GM12878 (cell line): ENCODE data around the gene TTYH1. TPM values are rescaled to one million over a fixed set of nuclear protein-coding genes. Genes with fewer than 3 reads are reported as not detected.

ENCODE experiments used
- CUX1 ChIP-seq: IDR thresholded peaks from 2 replicates; pipeline ENCODE4 v1.6.1; 2012; ENCODE audit warnings: improper control_type of control experiment, low read depth, low read length; ENCODE audit not compliant: insufficient replicate concordance
- ELK1 ChIP-seq: IDR thresholded peaks from 2 replicates; pipeline ENCODE4 v1.6.1; 2012; ENCODE audit warnings: low read depth, low read length, improper control_type of control experiment
- FOS ChIP-seq: IDR thresholded peaks from 3 replicates; pipeline ENCODE4 v1.6.1; 2011; ENCODE audit warnings: borderline replicate concordance; ENCODE audit not compliant: insufficient read length; ENCODE audit errors: extremely low read depth
- IRF5 ChIP-seq: fragments of 450-650 bp; IDR thresholded peaks from 2 replicates; pipeline ENCODE4 v1.6.1; 2017; ENCODE audit warnings: borderline replicate concordance
- JUNB ChIP-seq: IDR thresholded peaks from 2 replicates; pipeline ENCODE4 v1.6.1; 2016; ENCODE audit warnings: antibody characterized with exemption, mild to moderate bottlenecking
- MXI1 ChIP-seq: fragments of 150-350 bp; IDR thresholded peaks from 2 replicates; pipeline ENCODE4 v1.6.1; 2011; ENCODE audit warnings: low read depth, mild to moderate bottlenecking, inconsistent platforms, low read length, improper control_type of control experiment
- NRF1 ChIP-seq: conservative IDR thresholded peaks from 2 replicates; pipeline ENCODE4 v1.6.1; 2011; ENCODE audit warnings: mild to moderate bottlenecking, low read depth, low read length, improper control_type of control experiment
- PML ChIP-seq: IDR thresholded peaks from 2 replicates; pipeline ENCODE4 v1.6.1; 2012; ENCODE audit warnings: low read length, inconsistent platforms
- RAD51 ChIP-seq: fragments of 450-650 bp; IDR thresholded peaks from 2 replicates; pipeline ENCODE4 v1.6.1; 2016; ENCODE audit warnings: moderate library complexity, mild to moderate bottlenecking, inconsistent platforms
- RBBP5 ChIP-seq: fragments of 200-600 bp; sonication (generic); conservative IDR thresholded peaks from 2 replicates; pipeline ENCODE4 v1.6.1; 2016
- SKIL ChIP-seq: fragments of 450-650 bp; IDR thresholded peaks from 2 replicates; pipeline ENCODE4 v1.6.1; 2017; ENCODE audit warnings: mild to moderate bottlenecking, low read depth, inconsistent platforms; ENCODE audit not compliant: poor library complexity, severe bottlenecking
- SMAD5 ChIP-seq: IDR thresholded peaks from 2 replicates; pipeline ENCODE4 v1.6.1; 2016; ENCODE audit warnings: antibody characterized with exemption, low read depth
- ZBED1 ChIP-seq: IDR thresholded peaks from 2 replicates; pipeline ENCODE4 v1.6.1; 2016; ENCODE audit warnings: borderline replicate concordance
- ZNF592 ChIP-seq: fragments of 450-650 bp; IDR thresholded peaks from 2 replicates; pipeline ENCODE4 v1.6.1; 2017; ENCODE audit warnings: mild to moderate bottlenecking, moderate library complexity
- polyA plus RNA-seq, 11 experiments: library from polyadenylated mRNA; depleted of rRNA in 4 of 11; unstranded in 6 of 11; stranded (reverse) in 5 of 11; fragments of >200 nt; fragmentation: Nextera tagmentation in 4 of 11; fragmentation: Illumina TruSeq in 1 of 11; extraction: Ambion mirVana in 4 of 11; extraction: Trizol in 1 of 11; gene quantifications; 1 replicate in 1 of 11; 2 replicates in 10 of 11; pipeline versions ENCODE4 v1.2.1 to v1.2.3, GENCODE V29; 2011 to 2016; ENCODE audit warnings: inconsistent platforms in 2 of 11, missing spikeins in 2 of 11, low read depth in 1 of 11
- total RNA-seq, 4 experiments: library from RNA; depleted of rRNA in 3 of 4; stranded (reverse); fragments of >200 nt in 3 of 4; fragmentation: Illumina TruSeq in 1 of 4; extraction: Trizol in 1 of 4; gene quantifications; 2 replicates each; pipeline versions ENCODE4 v1.2.1 to v1.2.3, GENCODE V29; 2013 to 2021

The TTYH1 gene
- total and polyA plus RNA-seq, 10 of the 15 experiments (the other 5 are each of a cell fraction or from before 2014, with no cell fraction given) = 0.01 to 0.36 (median 0.09) TPM; not detected in 3

GRCh38 chr19:54448774-54449700 is 33.8 kb downstream of the TTYH1 start, which contains the start of gene LENG8 (continued):
- TF ChIP-seq CUX1 (no peak), NRF1 (peak; percentile 80), ELK1 (peak; percentile 99), SMAD5 (peak; percentile 91; the same call in 1 of the 2 replicates), IRF5 (no peak), RBBP5 (no peak), PML (peak; percentile 68), MXI1 (peak; percentile 66), RAD51 (no peak), FOS (peak; percentile 5), SKIL (no peak), JUNB (no peak), ZBED1 (peak; percentile 39; the same call in 1 of the 2 replicates), ZNF592 (no peak; the same call in 1 of the 2 replicates)
